ENCODE data around the gene CBFA2T2. TPM values are rescaled to one million over a fixed set of nuclear protein-coding genes. Genes with fewer than 3 reads are reported as not detected.

CBFA2T2 gene
- total RNA-seq, 1 donor from 2014 or later = 19.6 TPM

DNA sequence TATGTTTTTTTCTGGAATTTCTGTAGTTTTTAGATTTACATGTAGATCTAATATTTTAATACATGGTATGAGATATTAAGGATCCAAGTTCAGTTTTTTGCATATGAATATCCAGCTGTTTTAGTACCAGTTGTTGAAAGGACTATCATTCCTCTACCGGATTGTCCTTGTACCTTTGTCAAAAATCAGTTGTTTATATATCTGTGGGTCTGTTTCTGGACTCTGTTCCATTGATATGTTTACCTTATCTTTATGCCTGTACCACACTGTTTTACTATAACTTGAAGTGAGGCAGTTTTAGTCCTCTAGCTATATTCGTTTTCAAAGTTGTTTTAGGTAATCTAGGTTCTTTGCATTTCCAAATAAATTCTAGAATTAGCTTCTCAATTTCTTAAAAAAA lies 47.7 kb downstream of the CBFA2T2 start:
- Mint-ChIP-seq H3K27me3 (ENCODE audit: unreplicated experiment) (no peaks in the 10 kb centered on the region), H3K9me3 (ENCODE audit: unreplicated experiment) (no peaks in the 10 kb centered on the region), H3K36me3 (ENCODE audit: unreplicated experiment) (peaks cover 8% of the 10 kb centered on the region), H3K4me3 (ENCODE audit: unreplicated experiment) (no peak overlapping the region), H3K27ac (ENCODE audit: unreplicated experiment) (no peak overlapping the region), H3K4me1 (ENCODE audit: unreplicated experiment) (peaks cover 24% of the 10 kb centered on the region)
- no peak for DNase-seq (ENCODE audit: extremely low spot score, unreplicated experiment)
- TF ChIP-seq, protein P1, sequence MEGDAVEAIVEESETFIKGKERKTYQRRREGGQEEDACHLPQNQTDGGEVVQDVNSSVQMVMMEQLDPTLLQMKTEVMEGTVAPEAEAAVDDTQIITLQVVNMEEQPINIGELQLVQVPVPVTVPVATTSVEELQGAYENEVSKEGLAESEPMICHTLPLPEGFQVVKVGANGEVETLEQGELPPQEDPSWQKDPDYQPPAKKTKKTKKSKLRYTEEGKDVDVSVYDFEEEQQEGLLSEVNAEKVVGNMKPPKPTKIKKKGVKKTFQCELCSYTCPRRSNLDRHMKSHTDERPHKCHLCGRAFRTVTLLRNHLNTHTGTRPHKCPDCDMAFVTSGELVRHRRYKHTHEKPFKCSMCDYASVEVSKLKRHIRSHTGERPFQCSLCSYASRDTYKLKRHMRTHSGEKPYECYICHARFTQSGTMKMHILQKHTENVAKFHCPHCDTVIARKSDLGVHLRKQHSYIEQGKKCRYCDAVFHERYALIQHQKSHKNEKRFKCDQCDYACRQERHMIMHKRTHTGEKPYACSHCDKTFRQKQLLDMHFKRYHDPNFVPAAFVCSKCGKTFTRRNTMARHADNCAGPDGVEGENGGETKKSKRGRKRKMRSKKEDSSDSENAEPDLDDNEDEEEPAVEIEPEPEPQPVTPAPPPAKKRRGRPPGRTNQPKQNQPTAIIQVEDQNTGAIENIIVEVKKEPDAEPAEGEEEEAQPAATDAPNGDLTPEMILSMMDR (IDR thresholded peaks at IDR 0.05) = no peak

DNA sequence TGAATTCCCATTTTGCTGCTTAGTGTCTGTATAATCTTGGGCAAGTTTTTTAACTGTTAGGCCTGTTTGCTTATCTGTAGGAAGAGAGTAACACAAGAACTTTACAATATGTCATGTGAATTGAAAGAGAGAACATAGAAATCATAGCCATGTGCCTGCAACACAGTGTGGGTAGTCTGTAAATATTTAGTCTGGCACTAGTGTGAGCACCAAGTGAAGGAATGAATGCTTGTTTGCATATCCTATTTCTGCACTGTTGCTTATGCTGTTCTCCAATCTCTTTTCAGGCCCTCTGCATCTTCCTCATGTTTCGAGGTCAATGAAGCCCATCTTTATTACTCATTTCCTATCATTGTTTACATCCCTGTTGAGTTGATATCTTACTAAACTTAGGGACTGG lies 49.2 kb downstream of the CBFA2T2 start:
- no peaks in the 10 kb centered on the region for H3K27me3 Mint-ChIP-seq (ENCODE audit: unreplicated experiment)
- H3K4me3 Mint-ChIP-seq (ENCODE audit: unreplicated experiment) = no peak overlapping the region
- H3K27ac Mint-ChIP-seq (ENCODE audit: unreplicated experiment) = no peak overlapping the region
- peaks cover 8% of the 10 kb centered on the region for H3K36me3 Mint-ChIP-seq (ENCODE audit: unreplicated experiment)
- TF ChIP-seq, protein P1 (IDR thresholded peaks at IDR 0.05) = no peak
- no peaks in the 10 kb centered on the region for H3K9me3 Mint-ChIP-seq (ENCODE audit: unreplicated experiment)
- no peak for DNase-seq (ENCODE audit: extremely low spot score, unreplicated experiment)
- H3K4me1 Mint-ChIP-seq (ENCODE audit: unreplicated experiment) = peaks cover 16% of the 10 kb centered on the region

DNA sequence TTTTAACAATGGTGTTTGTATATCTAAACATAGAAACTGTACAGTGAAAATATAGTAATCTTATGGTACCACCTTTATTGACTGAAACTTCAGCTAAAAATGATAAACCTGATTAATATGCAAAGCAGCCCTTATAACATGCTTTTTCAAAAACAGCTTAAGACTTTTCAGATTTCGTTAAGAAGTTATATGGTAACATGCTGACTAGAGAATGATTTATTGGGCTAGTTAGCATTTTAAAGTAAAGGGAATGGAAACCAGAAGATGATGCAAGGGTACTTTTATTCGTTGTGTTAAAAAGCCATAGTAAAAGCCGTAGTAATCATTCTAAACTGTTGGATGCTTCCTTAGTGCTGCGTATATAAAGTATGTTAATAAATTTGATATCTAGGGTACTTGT lies 50.5 kb downstream of the CBFA2T2 start:
- peaks cover 8% of the 10 kb centered on the region for H3K36me3 Mint-ChIP-seq (ENCODE audit: unreplicated experiment)
- no peaks in the 10 kb centered on the region for H3K27me3 Mint-ChIP-seq (ENCODE audit: unreplicated experiment)
- TF ChIP-seq, protein P1 (IDR thresholded peaks at IDR 0.05) = no peak
- DNase-seq (ENCODE audit: extremely low spot score, unreplicated experiment) = no peak
- H3K4me3 Mint-ChIP-seq (ENCODE audit: unreplicated experiment) = no peak overlapping the region
- no peak overlapping the region for H3K27ac Mint-ChIP-seq (ENCODE audit: unreplicated experiment)
- H3K9me3 Mint-ChIP-seq (ENCODE audit: unreplicated experiment) = no peaks in the 10 kb centered on the region
- peaks cover 22% of the 10 kb centered on the region for H3K4me1 Mint-ChIP-seq (ENCODE audit: unreplicated experiment)

DNA sequence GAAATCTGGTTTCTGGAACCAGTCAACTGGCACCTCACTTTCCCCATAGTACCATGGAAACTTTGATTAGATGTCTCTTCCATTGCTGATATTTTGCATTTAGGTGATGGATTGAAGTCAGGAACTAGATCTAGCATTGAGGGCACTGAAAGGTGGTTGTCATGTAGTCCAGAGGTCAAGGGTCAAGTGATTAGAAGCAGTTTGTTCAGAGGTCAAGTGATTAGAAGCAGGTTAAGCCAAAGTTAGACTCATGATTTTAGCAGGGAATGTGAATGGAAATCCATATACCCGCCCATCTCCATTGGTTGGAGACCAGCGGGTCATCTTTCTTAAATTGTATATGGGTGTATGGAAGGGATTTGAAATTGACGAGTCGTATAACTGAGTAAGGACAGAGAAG lies 51.2 kb downstream of the CBFA2T2 start:
- no peak for DNase-seq (ENCODE audit: extremely low spot score, unreplicated experiment)
- no peaks in the 10 kb centered on the region for H3K27me3 Mint-ChIP-seq (ENCODE audit: unreplicated experiment)
- H3K4me1 Mint-ChIP-seq (ENCODE audit: unreplicated experiment) = peaks cover 22% of the 10 kb centered on the region
- H3K36me3 Mint-ChIP-seq (ENCODE audit: unreplicated experiment) = peaks cover 8% of the 10 kb centered on the region
- no peaks in the 10 kb centered on the region for H3K9me3 Mint-ChIP-seq (ENCODE audit: unreplicated experiment)
- H3K4me3 Mint-ChIP-seq (ENCODE audit: unreplicated experiment) = no peak overlapping the region
- H3K27ac Mint-ChIP-seq (ENCODE audit: unreplicated experiment) = no peak overlapping the region
- TF ChIP-seq, protein P1 (IDR thresholded peaks at IDR 0.05) = no peak

DNA sequence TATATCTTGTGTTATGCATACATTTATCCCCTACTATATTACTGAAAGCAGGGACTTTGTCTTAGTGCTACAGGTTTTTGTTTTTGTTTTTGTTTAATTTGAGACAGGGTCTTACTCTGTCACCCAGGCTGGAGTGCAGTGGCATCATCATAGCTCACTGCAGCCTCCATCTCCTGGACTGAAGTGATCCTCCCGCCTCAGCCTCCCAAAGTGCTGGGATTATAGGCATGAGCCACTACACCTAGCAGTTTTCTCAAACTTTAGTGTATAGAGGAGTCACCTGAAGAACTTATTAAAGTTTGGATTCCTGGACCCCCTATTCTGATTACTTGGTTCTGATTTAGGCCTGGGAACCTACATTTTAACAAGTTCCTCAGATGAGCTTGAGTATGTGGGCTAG lies 51.9 kb downstream of the CBFA2T2 start:
- no peak for DNase-seq (ENCODE audit: extremely low spot score, unreplicated experiment)
- no peaks in the 10 kb centered on the region for H3K27me3 Mint-ChIP-seq (ENCODE audit: unreplicated experiment)
- peaks cover 8% of the 10 kb centered on the region for H3K36me3 Mint-ChIP-seq (ENCODE audit: unreplicated experiment)
- no peaks in the 10 kb centered on the region for H3K9me3 Mint-ChIP-seq (ENCODE audit: unreplicated experiment)
- no peak overlapping the region for H3K4me3 Mint-ChIP-seq (ENCODE audit: unreplicated experiment)
- TF ChIP-seq, protein P1 (IDR thresholded peaks at IDR 0.05) = no peak
- H3K27ac Mint-ChIP-seq (ENCODE audit: unreplicated experiment) = no peak overlapping the region
- peaks cover 22% of the 10 kb centered on the region for H3K4me1 Mint-ChIP-seq (ENCODE audit: unreplicated experiment)
